GM21423 (cell line): ENCODE results near the gene SLC35A5.

Source experiments
- ATAC-seq: cut with Tn5 transposase; IDR thresholded peaks from one replicate; pipeline ENCODE4 v1.9.1; 2021; ENCODE audit warnings: mild to moderate bottlenecking, moderate library complexity; ENCODE audit not compliant: unreplicated experiment

Gene SLC35A5

GRCh38 chr3:112623213-112623612 lies 61.4 kb downstream of the SLC35A5 start:
- ATAC-seq, result no peak

- no peak for ATAC-seq
These were observed 61.9 kb downstream of the SLC35A5 start for GRCh38 chr3:112623717-112624116.

- ATAC-seq, result no peak
These were observed 65.6 kb downstream of the SLC35A5 start for GRCh38 chr3:112627419-112627818.

GRCh38 chr3:112627919-112628466 lies 66.1 kb downstream of the SLC35A5 start:
- ATAC-seq, result no peak

GRCh38 chr3:112629425-112629824 lies 67.6 kb downstream of the SLC35A5 start:
- no peak for ATAC-seq

GRCh38 chr3:112631257-112631656 lies 69.4 kb downstream of the SLC35A5 start:
- ATAC-seq, result no peak

- ATAC-seq, result no peak
These were observed 70.8 kb downstream of the SLC35A5 start for GRCh38 chr3:112632596-112632995.

- no peak for ATAC-seq
These were observed 71.3 kb downstream of the SLC35A5 start for GRCh38 chr3:112633191-112633590.

- no peak for ATAC-seq
These were observed 71.9 kb downstream of the SLC35A5 start for GRCh38 chr3:112633757-112634156.

- no peak for ATAC-seq
These were observed 73.1 kb downstream of the SLC35A5 start for GRCh38 chr3:112634786-112635541.
